GM23248 (cell line): ENCODE results near the gene RRBP1. TPM values are rescaled to one million over a fixed set of nuclear protein-coding genes. Genes with fewer than 3 reads are reported as not detected.

Source experiments
- DNase-seq: peaks from one replicate; pipeline ENCODE4 v3.0.0-alpha.2; 2015
- H2AFZ ChIP-seq: fragments of 200-600 bp; sonication (generic); 2 replicates; pipeline ENCODE4 v1.6.1; 2016; ENCODE audit warnings: antibody characterized with exemption
- H3F3A ChIP-seq: fragments of 200-600 bp; sonication (generic); 2 replicates; pipeline ENCODE4 v1.6.1; 2016; ENCODE audit warnings: mild to moderate bottlenecking, antibody characterized with exemption, mixed run types; ENCODE audit not compliant: insufficient read depth
- H3K27ac ChIP-seq: fragments of 200-600 bp; sonication (generic); 2 replicates; pipeline ENCODE4 v1.5.1; 2016; ENCODE audit warnings: mild to moderate bottlenecking
- H3K27me3 ChIP-seq: fragments of 200-600 bp; sonication (generic); replicated peaks from 2 replicates; pipeline ENCODE4 v1.6.1; 2016; ENCODE audit warnings: mild to moderate bottlenecking; ENCODE audit not compliant: insufficient read depth
- H3K36me3 ChIP-seq: fragments of 200-600 bp; sonication (generic); 2 replicates; pipeline ENCODE4 v1.6.1; 2016; ENCODE audit warnings: low read depth, mild to moderate bottlenecking
- H3K4me1 ChIP-seq: fragments of 200-600 bp; sonication (generic); 2 replicates; pipeline ENCODE4 v1.6.1; 2016; ENCODE audit warnings: mild to moderate bottlenecking; ENCODE audit not compliant: insufficient read depth
- H3K4me2 ChIP-seq: fragments of 200-600 bp; sonication (generic); one replicate; pipeline ENCODE4 v1.6.1; 2016; ENCODE audit warnings: mild to moderate bottlenecking; ENCODE audit not compliant: unreplicated experiment
- H3K4me3 ChIP-seq: fragments of 200-600 bp; sonication (generic); 2 replicates; pipeline ENCODE4 v1.5.1; 2016; ENCODE audit warnings: mild to moderate bottlenecking
- H3K79me2 ChIP-seq: fragments of 200-600 bp; sonication (generic); 2 replicates; pipeline ENCODE4 v1.6.1; 2016; ENCODE audit warnings: mild to moderate bottlenecking; ENCODE audit not compliant: insufficient read depth
- H3K9ac ChIP-seq: fragments of 200-600 bp; sonication (generic); 2 replicates; pipeline ENCODE4 v1.6.1; 2016; ENCODE audit warnings: mild to moderate bottlenecking
- H3K9me2 ChIP-seq: fragments of 200-600 bp; sonication (generic); 2 replicates; pipeline ENCODE4 v1.6.1; 2016; ENCODE audit warnings: mixed run types, mild to moderate bottlenecking, moderate library complexity; ENCODE audit not compliant: insufficient read depth
- H3K9me3 ChIP-seq: fragments of 200-600 bp; sonication (generic); one replicate; pipeline ENCODE4 v1.6.1; 2017; ENCODE audit warnings: low read depth
- H4K20me1 ChIP-seq: fragments of 200-600 bp; sonication (generic); 2 replicates; pipeline ENCODE4 v1.6.0; 2016; ENCODE audit not compliant: insufficient read depth
- EZH2 ChIP-seq: fragments of 200-600 bp; sonication (generic); IDR thresholded peaks from 2 replicates; pipeline ENCODE4 v1.6.1; 2018; ENCODE audit warnings: antibody characterized with exemption, mild to moderate bottlenecking; ENCODE audit not compliant: insufficient read depth, poor library complexity, severe bottlenecking
- EZH2phosphoT487 ChIP-seq: fragments of 200-600 bp; sonication (generic); IDR thresholded peaks from 2 replicates; pipeline ENCODE4 v1.6.1; 2018; ENCODE audit warnings: antibody characterized with exemption, moderate library complexity, mild to moderate bottlenecking, low read depth; ENCODE audit not compliant: insufficient read depth
- WGBS, 2 experiments: methylation state at CpG; one replicate each; pipeline ENCODE4 v1.1.6; 2015 to 2017; ENCODE audit warnings: low lambda C conversion rate in 2 of 2, low coverage in 1 of 2; ENCODE audit errors: missing lambda C conversion rate in 2 of 2; 5-methylcytosine and 5-hydroxymethylcytosine counted together
- in situ Hi-C: fragments of 300-500 bp; cut with MboI; formaldehyde crosslinking; loops from 2 replicates; pipeline ENCODE4 v1.15.0; 2020
- polyA plus RNA-seq: library from polyadenylated mRNA; unstranded; fragments of >200 nt; fragmentation: Nextera tagmentation; extraction: Ambion mirVana; gene quantifications from 2 replicates; pipeline ENCODE4 v1.2.1, GENCODE V29; 2016
- total RNA-seq: library from RNA; depleted of rRNA; stranded (reverse); fragments of >200 nt; shearing (Covaris generic); gene quantifications from 2 replicates; pipeline ENCODE4 v1.2.3, GENCODE V29; 2014

RRBP1 gene
- total and polyA plus RNA-seq, 2 experiments from 2014 or later = 127 to 182 TPM

DNA sequence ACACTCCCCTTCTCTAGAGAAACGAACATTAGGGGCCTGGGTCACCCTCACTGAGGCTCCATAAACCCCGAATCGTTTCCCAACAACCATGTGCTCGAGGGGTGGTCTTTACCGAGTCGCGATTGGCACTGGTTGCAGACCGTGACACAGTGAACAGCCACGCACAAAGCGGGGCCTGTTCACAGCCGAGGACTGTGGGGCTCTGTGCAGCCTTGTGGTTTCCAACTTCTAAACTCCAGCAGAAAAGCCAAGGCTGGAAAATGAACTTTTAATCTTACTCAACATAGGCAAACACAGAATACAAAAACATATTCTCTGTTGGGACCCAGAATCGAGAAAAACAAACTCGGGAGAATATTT is 19.0 kb downstream of the RRBP1 start:
- no peak overlapping the region; the same call in 1 of the 2 replicates for H3K4me3 ChIP-seq
- TF ChIP-seq EZH2 (no peak), EZH2phosphoT487 (no peak)
- peaks cover 79% of the 10 kb centered on the region for H3K4me1 ChIP-seq
- WGBS, 2 experiments = 85 to 88% methylated on average over 13 of the region's 13 CpGs
- H4K20me1 ChIP-seq = peaks cover 16% of the 10 kb centered on the region; the same call in 1 of the 2 replicates
- H2AFZ ChIP-seq = no peak overlapping the region
- no peaks in the 10 kb centered on the region for H3K9me2 ChIP-seq
- peaks cover 19% of the 10 kb centered on the region for H3K36me3 ChIP-seq
- no peaks in the 10 kb centered on the region for H3K9me3 ChIP-seq
- H3F3A ChIP-seq = peaks cover 92% of the 10 kb centered on the region
- H3K27me3 ChIP-seq = no peaks in the 10 kb centered on the region
- peak overlapping the region; percentile 91 for H3K27ac ChIP-seq
- no peak for DNase-seq
- in situ Hi-C loops = loop anchor here (25.0 kb wide), 1 partner anchor 499 kb away; no protein-coding TSS in a partner anchor
- peak overlapping the region; percentile 62 for H3K9ac ChIP-seq
- H3K4me2 ChIP-seq = peak overlapping the region; percentile 59
- peaks cover 100% of the 10 kb centered on the region for H3K79me2 ChIP-seq

DNA sequence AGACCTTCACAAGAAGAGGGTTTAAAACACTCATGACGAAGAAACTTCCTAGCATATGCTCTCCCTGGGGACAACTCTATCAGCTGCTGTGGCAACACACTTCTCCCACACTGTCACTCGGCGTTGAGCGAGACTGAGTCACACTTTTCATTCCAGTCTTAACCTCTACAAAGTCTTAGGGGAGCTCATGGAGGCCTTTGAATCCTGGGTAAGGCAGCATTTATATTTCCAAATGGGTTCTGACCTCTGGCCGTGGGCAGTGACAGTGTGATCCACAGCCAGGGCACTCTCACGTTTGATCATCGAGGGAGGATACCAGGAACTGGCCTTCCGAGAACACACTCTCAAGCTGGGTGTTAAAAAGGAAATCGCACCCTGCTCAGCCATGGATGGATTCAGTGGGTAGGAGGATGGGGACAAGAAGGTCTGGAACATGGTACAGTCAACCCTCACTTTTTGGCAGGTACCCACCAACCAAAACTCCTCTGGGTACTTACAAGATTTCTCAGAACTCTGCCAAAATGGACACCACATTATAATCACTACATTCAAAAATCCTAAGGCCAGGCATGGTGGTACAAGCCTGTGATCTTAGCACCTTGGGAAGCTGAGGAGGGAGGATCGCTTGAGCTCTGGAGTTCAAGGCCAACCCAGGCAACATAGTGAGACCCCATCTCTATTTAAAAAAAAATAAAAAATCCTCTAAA is 19.6 kb downstream of the RRBP1 start:
- Histone ChIP-seq H3K36me3 (peaks cover 20% of the 10 kb centered on the region), H3K4me1 (peaks cover 77% of the 10 kb centered on the region), H3K4me3 (no peak overlapping the region; the same call in 1 of the 2 replicates), H2AFZ (no peak overlapping the region), H3K4me2 (peak overlapping the region; percentile 59), H3F3A (peaks cover 92% of the 10 kb centered on the region), H3K9me2 (no peaks in the 10 kb centered on the region), H3K27me3 (no peaks in the 10 kb centered on the region), H3K9me3 (no peaks in the 10 kb centered on the region), H3K79me2 (peaks cover 100% of the 10 kb centered on the region), H3K9ac (peak overlapping the region; percentile 62), H3K27ac (peak overlapping the region; percentile 91), H4K20me1 (peaks cover 16% of the 10 kb centered on the region; the same call in 1 of the 2 replicates)
- 28% methylated on average over 10 of the region's 10 CpGs for WGBS, 2 experiments
- peak; percentile 98 for DNase-seq
- TF ChIP-seq EZH2phosphoT487 (no peak), EZH2 (no peak)
- in situ Hi-C loops = loop anchor here (25.0 kb wide), 1 partner anchor 500 kb away; no protein-coding TSS in a partner anchor

DNA sequence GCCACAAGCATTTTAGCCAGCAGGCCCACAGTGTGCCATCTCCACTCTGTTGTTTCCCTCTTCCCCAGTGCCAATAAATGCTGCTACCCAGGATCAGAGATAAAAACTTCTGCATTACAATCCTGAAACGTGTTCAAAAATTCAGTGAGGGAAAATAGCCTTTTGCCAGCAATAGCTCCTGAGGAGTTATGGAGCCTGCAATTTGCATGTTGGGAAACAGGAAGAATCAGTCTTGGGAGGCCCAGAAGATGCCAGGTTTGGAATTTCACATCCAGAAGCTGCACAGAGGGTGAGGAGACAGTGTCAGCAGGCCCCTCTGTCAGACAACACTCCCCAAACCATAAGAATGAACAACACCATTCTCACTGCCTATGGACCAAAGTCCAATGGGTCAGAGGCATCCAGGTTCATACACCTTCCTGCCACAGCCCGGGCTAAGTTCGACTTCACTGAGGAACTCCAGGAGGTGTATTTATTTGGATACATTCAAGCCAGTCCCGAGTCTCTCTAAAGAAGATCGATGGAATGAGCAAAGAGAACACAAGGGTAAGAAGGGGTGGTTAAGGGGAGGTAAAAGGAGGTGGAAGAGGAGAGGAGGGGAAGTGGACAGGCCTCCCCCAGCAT is 20.8 kb downstream of the RRBP1 start:
- peak; percentile 69 for DNase-seq
- no peaks in the 10 kb centered on the region for H3K27me3 ChIP-seq
- peaks cover 92% of the 10 kb centered on the region for H3F3A ChIP-seq
- TF ChIP-seq EZH2 = no peak
- TF ChIP-seq EZH2phosphoT487 = no peak
- no peaks in the 10 kb centered on the region for H3K9me2 ChIP-seq
- H3K36me3 ChIP-seq = peaks cover 31% of the 10 kb centered on the region
- peak overlapping the region; percentile 24 for H3K4me2 ChIP-seq
- H3K9ac ChIP-seq = peak overlapping the region; percentile 46
- 49 to 55% methylated on average over 5 of the region's 5 CpGs for WGBS, 2 experiments
- in situ Hi-C loops = loop anchor here (25.0 kb wide), 1 partner anchor 501 kb away; no protein-coding TSS in a partner anchor
- peaks cover 67% of the 10 kb centered on the region for H3K4me1 ChIP-seq
- H3K9me3 ChIP-seq = no peaks in the 10 kb centered on the region
- H2AFZ ChIP-seq = no peak overlapping the region
- peak overlapping the region; percentile 91 for H3K27ac ChIP-seq
- H4K20me1 ChIP-seq = peaks cover 10% of the 10 kb centered on the region; the same call in 1 of the 2 replicates
- peaks cover 100% of the 10 kb centered on the region for H3K79me2 ChIP-seq
- no peak overlapping the region for H3K4me3 ChIP-seq

DNA sequence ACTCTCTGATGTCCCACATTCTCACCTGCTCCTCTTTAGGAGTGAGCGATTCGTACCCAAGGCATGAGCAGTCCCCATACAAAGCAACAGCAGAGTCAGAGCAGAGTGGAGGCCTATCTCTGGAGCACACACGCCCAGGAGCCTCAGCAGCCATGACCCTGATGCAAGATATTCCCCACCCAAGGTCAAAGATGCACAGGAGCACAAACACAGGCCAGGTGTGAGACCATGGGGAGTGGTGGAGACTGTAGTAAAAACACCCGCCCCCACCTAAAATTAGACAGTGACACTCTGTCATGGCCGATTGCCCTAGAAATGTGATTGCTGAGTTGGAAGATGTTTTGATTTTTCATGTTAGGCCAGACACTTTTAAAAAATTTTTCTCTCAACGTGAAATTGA is 21.4 kb downstream of the RRBP1 start:
- no peaks in the 10 kb centered on the region for H3K27me3 ChIP-seq
- peak overlapping the region; percentile 46 for H3K9ac ChIP-seq
- H3K36me3 ChIP-seq = peaks cover 33% of the 10 kb centered on the region
- no peaks in the 10 kb centered on the region for H3K9me3 ChIP-seq
- in situ Hi-C loops = loop anchor here (25.0 kb wide), 1 partner anchor 502 kb away; no protein-coding TSS in a partner anchor
- H3K4me1 ChIP-seq = peaks cover 67% of the 10 kb centered on the region
- peak overlapping the region; percentile 91 for H3K27ac ChIP-seq
- peaks cover 100% of the 10 kb centered on the region for H3K79me2 ChIP-seq
- H3K4me2 ChIP-seq = no peak overlapping the region
- peaks cover 92% of the 10 kb centered on the region for H3F3A ChIP-seq
- no peak for TF ChIP-seq EZH2phosphoT487
- TF ChIP-seq EZH2 = no peak
- no peak for DNase-seq
- no peaks in the 10 kb centered on the region for H3K9me2 ChIP-seq
- peaks cover 14% of the 10 kb centered on the region; the same call in 1 of the 2 replicates for H4K20me1 ChIP-seq
- H3K4me3 ChIP-seq = no peak overlapping the region
- 56 to 57% methylated on average over 6 of the region's 6 CpGs for WGBS, 2 experiments
- H2AFZ ChIP-seq = no peak overlapping the region
